HepG2 (cell line): ENCODE results near the gene RAPGEF2. TPM values are rescaled to one million over a fixed set of nuclear protein-coding genes. Genes with fewer than 3 reads are reported as not detected.

Source experiments
- ATAC-seq: fragments of 200-7000 bp; cut with Tn5 transposase; 3 replicates; pipeline ENCODE4 v1.9.1; 2020; ENCODE audit warnings: mild to moderate bottlenecking, moderate library complexity
- BruUV-seq: library from RNA; stranded (reverse); fragments of 400-500 nt; replicated peaks from 2 replicates; lab custom pipeline; 2021; lab: Mats Ljungman, UMichigan
- CTCF ChIA-PET: fragments of 300-600 bp; formaldehyde crosslinking; extraction: SDS; loops from one replicate; lab custom pipeline; 2021; ENCODE audit warnings: low total read pairs, inconsistent platforms, low intra/inter-chr PET ratio; lab: Yijun Ruan, JAX
- POLR2A ChIA-PET: fragments of 350-600 bp; sonication (Branson Sonifier 250); formaldehyde crosslinking; loops from one replicate; lab custom pipeline; 2020; ENCODE audit warnings: antibody characterized with exemption, inconsistent platforms; lab: Yijun Ruan, JAX
- DNase-seq: peaks from one replicate; pipeline ENCODE4 v3.0.0-alpha.2; 2015; ENCODE audit warnings: low spot score
- FAIRE-seq: peaks from 3 replicates; lab custom pipeline; 2011; peaks lifted over from hg19 to GRCh38; lab: Jason Lieb, UNC
- H2AFZ ChIP-seq: one replicate; pipeline ENCODE4 v1.6.1; 2011; ENCODE audit warnings: low read length, inconsistent platforms
- H3K27ac ChIP-seq: fragments of 300-600 bp; 3 replicates; pipeline ENCODE4 v1.8.0; 2011; ENCODE audit warnings: mixed run types, mild to moderate bottlenecking, mixed read lengths, low read length, inconsistent platforms; ENCODE audit not compliant: insufficient read depth; ENCODE audit errors: extremely low read length
- H3K27me3 ChIP-seq, 2 experiments: fragments of 200-600 bp in 1 of 2; 2 replicates in 1 of 2; 3 replicates in 1 of 2; pipeline versions ENCODE4 v1.6.0 to v1.8.0; 2011; ENCODE audit warnings: low read length in 2 of 2, mild to moderate bottlenecking in 2 of 2, moderate library complexity in 2 of 2, inconsistent platforms in 1 of 2; ENCODE audit not compliant: insufficient read depth in 2 of 2, control insufficient read depth in 1 of 2
- H3K36me3 ChIP-seq, 2 experiments: fragments of 200-600 bp in 1 of 2; replicated peaks in 1 of 2; 2 replicates in 1 of 2; 3 replicates in 1 of 2; pipeline versions ENCODE4 v1.5.1 to v1.8.0; 2011; ENCODE audit warnings: low read length in 2 of 2, inconsistent platforms in 1 of 2; ENCODE audit not compliant: insufficient read depth in 2 of 2, control insufficient read depth in 1 of 2
- H3K4me1 ChIP-seq: 2 replicates; pipeline ENCODE4 v1.5.1; 2012; ENCODE audit warnings: low read length, inconsistent platforms; ENCODE audit not compliant: insufficient read depth
- H3K4me2 ChIP-seq: 2 replicates; pipeline ENCODE4 v1.6.0; 2011; ENCODE audit warnings: low read depth, low read length, inconsistent platforms
- H3K4me3 ChIP-seq, 3 experiments: fragments of 200-600 bp in 1 of 3; sonication (generic), shearing (Covaris generic) in 1 of 3; replicated peaks in 1 of 3; 2 replicates each; pipeline ENCODE4 v1.5.1; 2011 to 2016; ENCODE audit warnings: low read length in 3 of 3, inconsistent platforms in 2 of 3, low read depth in 2 of 3, mild to moderate bottlenecking in 2 of 3, control low read depth in 1 of 3, mixed read lengths in 1 of 3; ENCODE audit not compliant: insufficient read depth in 1 of 3
- H3K79me2 ChIP-seq: one replicate; pipeline ENCODE4 v1.6.1; 2011; ENCODE audit warnings: low read length, inconsistent platforms; ENCODE audit not compliant: insufficient read depth
- H3K9ac ChIP-seq: 2 replicates; pipeline ENCODE4 v1.6.0; 2011; ENCODE audit warnings: mild to moderate bottlenecking, low read depth, low read length, inconsistent platforms; ENCODE audit not compliant: insufficient read depth
- H3K9me3 ChIP-seq: 2 replicates; pipeline ENCODE4 v1.5.1; 2012; ENCODE audit warnings: mild to moderate bottlenecking, low read length
- H4K20me1 ChIP-seq: 2 replicates; pipeline ENCODE4 v1.6.0; 2011; ENCODE audit warnings: inconsistent platforms, mild to moderate bottlenecking, low read length, moderate library complexity; ENCODE audit not compliant: insufficient read depth
- JUNB ChIP-seq: sonication (generic); formaldehyde crosslinking; IDR thresholded peaks from 2 replicates; pipeline ENCODE4 v1.8.0; 2022; ENCODE audit warnings: missing genetic modification reagents, mild to moderate bottlenecking, borderline replicate concordance
- RERE ChIP-seq: IDR thresholded peaks from 2 replicates; pipeline ENCODE4 v1.6.1; 2016; ENCODE audit warnings: low read depth, missing genetic modification reagents, missing compliant biosample characterization
- SRY ChIP-seq: sonication (generic); formaldehyde crosslinking; IDR thresholded peaks from 2 replicates; pipeline ENCODE4 v1.8.0; 2022; ENCODE audit warnings: mild to moderate bottlenecking, missing genetic modification reagents
- STAT6 ChIP-seq: sonication (generic); formaldehyde crosslinking; IDR thresholded peaks from 2 replicates; pipeline ENCODE4 v1.4.0; 2020; ENCODE audit warnings: missing genetic modification reagents, mild to moderate bottlenecking, borderline replicate concordance
- TAF1 ChIP-seq: sonication (generic); formaldehyde crosslinking; IDR thresholded peaks from 2 replicates; pipeline ENCODE4 v1.4.0; 2020; ENCODE audit warnings: missing genetic modification reagents
- TCF7 ChIP-seq: sonication (generic); IDR thresholded peaks from 2 replicates; pipeline ENCODE4 v1.6.1; 2016; ENCODE audit warnings: antibody characterized with exemption, low read depth
- TFDP1 ChIP-seq: IDR thresholded peaks from 2 replicates; pipeline ENCODE4 v1.6.1; 2016; ENCODE audit warnings: missing compliant biosample characterization, missing genetic modification reagents, borderline replicate concordance
- ZBTB26 ChIP-seq: IDR thresholded peaks from 2 replicates; pipeline ENCODE4 v1.6.1; 2016; ENCODE audit warnings: missing compliant biosample characterization, missing genetic modification reagents, borderline replicate concordance
- ZFP82 ChIP-seq: sonication (generic); formaldehyde crosslinking; IDR thresholded peaks from 2 replicates; pipeline ENCODE4 v1.5.1; 2020; ENCODE audit warnings: mild to moderate bottlenecking, missing genetic modification reagents, borderline replicate concordance
- ZNF251 ChIP-seq: sonication (generic); formaldehyde crosslinking; IDR thresholded peaks from 2 replicates; pipeline ENCODE4 v1.9.0; 2021; ENCODE audit warnings: mild to moderate bottlenecking, missing genetic modification reagents
- ZNF431 ChIP-seq: sonication (generic); formaldehyde crosslinking; IDR thresholded peaks from 2 replicates; pipeline ENCODE4 v1.9.0; 2022; ENCODE audit warnings: missing genetic modification reagents, low read depth, mild to moderate bottlenecking, borderline replicate concordance
- in situ Hi-C: cut with HindIII; loops from 2 replicates; pipeline ENCODE4 v1.10.0; 2017; ENCODE audit warnings: low pct_unique_long_range_greater_than_20kb; ENCODE audit not compliant: extremely low pct_ligation_motif_present
- intact Hi-C: fragments of 100-400 bp; cut with micrococcal nuclease; formaldehyde crosslinking; loops from one replicate; pipeline ENCODE4 v1.10.0; 2022; ENCODE audit not compliant: unreplicated experiment
- polyA plus RNA-seq, 8 experiments: library from polyadenylated mRNA; depleted of rRNA in 3 of 8; stranded (reverse) in 7 of 8; unstranded in 1 of 8; fragments of >200 nt; fragmentation: Illumina TruSeq in 4 of 8; extraction: Trizol in 4 of 8; gene quantifications; 2 replicates each; pipeline versions ENCODE4 v1.2.1 to v1.2.3, GENCODE V29; 2011 to 2016; ENCODE audit warnings: low read depth in 4 of 8, missing spikeins in 1 of 8, mixed read lengths in 1 of 8; ENCODE audit not compliant: insufficient read depth in 1 of 8
- total RNA-seq, 5 experiments: library from RNA; depleted of rRNA; stranded (reverse); fragments of >200 nt; fragmentation: Illumina TruSeq; extraction: Trizol; gene quantifications; 2 replicates each; pipeline ENCODE4 v1.2.3, GENCODE V29; 2016; ENCODE audit warnings: low read depth in 1 of 5

RAPGEF2 gene
- total and polyA plus RNA-seq, 2 of the 13 experiments (the other 11 are each of a cell fraction or from before 2014, with no cell fraction given): 19.2 to 23.0 TPM

- ATAC-seq: no peak
- peaks cover 18% of the 10 kb centered on the region for H3K4me1 ChIP-seq
- ChIA-PET POLR2A (no interaction called here), CTCF (no interaction called here)
- in situ Hi-C loops (no loop called here), intact Hi-C loops (no loop called here)
- no peak for TF ChIP-seq JUNB (CRISPR knock-in tag)
- no peak for TF ChIP-seq SRY (CRISPR knock-in tag)
- TF ChIP-seq ZFP82 (CRISPR knock-in tag): no peak
- no peak for TF ChIP-seq RERE (CRISPR knock-in tag)
- TF ChIP-seq ZNF251: no peak
- TF ChIP-seq STAT6 (CRISPR knock-in tag): no peak
- no peak for TF ChIP-seq ZBTB26 (CRISPR knock-in tag)
- TF ChIP-seq TAF1 (CRISPR knock-in tag): no peak
- TF ChIP-seq ZNF431 (CRISPR knock-in tag): no peak
- TF ChIP-seq TFDP1 (CRISPR knock-in tag): no peak
- TF ChIP-seq TCF7: no peak
- H3K9me3 ChIP-seq: no peaks in the 10 kb centered on the region
- no peaks in the 10 kb centered on the region for H3K36me3 ChIP-seq
- no peak overlapping the region for H3K4me3 ChIP-seq
- no peaks in the 10 kb centered on the region for H3K27me3 ChIP-seq
- H3K79me2 ChIP-seq: no peaks in the 10 kb centered on the region
- H3K4me2 ChIP-seq: no peak overlapping the region
- no peak for DNase-seq
- FAIRE-seq: no peak
- no peaks in the 10 kb centered on the region for H4K20me1 ChIP-seq
- no peak overlapping the region for H2AFZ ChIP-seq
- no peak overlapping the region for H3K9ac ChIP-seq
- BruUV-seq: no TSS peak
- no peak overlapping the region for H3K27ac ChIP-seq
Observed at GRCh38 chr4:159269956-159270355, 167.1 kb downstream of the RAPGEF2 start.
